ENCODE results near the gene CELA1. TPM values are rescaled to one million over a fixed set of nuclear protein-coding genes. Genes with fewer than 3 reads are reported as not detected.
A peak's percentile ranks its signal among the peaks of the same experiment; 100 is the strongest.
"Not testable (repeated sequence)": the region's sequence is repeated elsewhere in the genome, so short reads cannot be mapped to it uniquely, and the experiment has no call there.

CELA1 gene
- total RNA-seq, 2 experiments from 2014 or later, result not detected

DNA sequence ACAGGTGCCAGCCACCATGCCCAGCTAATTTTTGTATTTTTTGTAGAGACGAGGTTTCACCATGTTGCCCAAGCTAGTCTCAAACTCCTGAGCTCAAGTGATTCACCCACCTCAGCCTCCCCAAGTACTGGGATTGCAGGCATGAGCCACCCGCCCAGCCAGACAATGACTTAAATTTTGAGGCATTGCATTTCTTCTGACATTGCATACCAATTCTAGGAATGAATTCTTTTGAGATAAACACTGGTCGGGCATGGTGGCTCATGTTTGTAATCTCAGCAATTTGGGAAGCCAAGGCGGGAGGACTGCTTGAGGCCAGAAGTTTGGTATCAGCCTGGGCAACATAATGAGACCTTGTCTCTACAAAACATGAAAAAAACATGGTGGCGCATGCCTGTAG lies 2.5 kb upstream of the CELA1 start:
- POLR2A ChIA-PET, result interaction anchor here (1.3 kb wide), 1 partner anchor 110 kb away, joined by 5 read pairs; the partner anchor contains the start of gene DAZAP2
- no peak for DNase-seq
- Mint-ChIP-seq H3K4me3 (no peak overlapping the region), H3K27me3 (no peaks in the 10 kb centered on the region), H3K36me3 (no peaks in the 10 kb centered on the region), H3K4me1 (no peaks in the 10 kb centered on the region), H3K9me3 (no peaks in the 10 kb centered on the region), H3K27ac (no peak overlapping the region)
- ATAC-seq (ENCODE audit: low read depth), result no peak

DNA sequence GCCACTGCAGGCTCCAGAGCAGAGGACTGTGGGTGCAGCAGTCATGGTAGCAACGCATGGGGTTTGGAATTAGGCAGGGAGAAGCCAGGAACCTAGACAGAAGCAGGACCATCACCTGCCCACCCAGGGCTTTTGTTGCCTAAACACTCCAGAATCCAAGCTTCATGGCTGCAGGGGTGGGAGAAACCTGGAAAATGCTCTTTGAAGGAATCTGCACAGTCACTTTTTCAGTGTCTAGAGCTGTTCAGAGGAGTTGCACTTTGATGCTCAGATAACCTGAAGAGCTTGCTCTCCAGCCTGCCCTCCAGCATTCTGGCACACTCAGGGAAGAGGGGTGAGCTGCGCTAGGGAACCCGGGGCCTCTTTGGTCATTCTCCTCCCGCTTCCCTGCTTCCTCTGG lies 1.6 kb upstream of the CELA1 start:
- H3K4me1 Mint-ChIP-seq, result no peaks in the 10 kb centered on the region
- POLR2A ChIA-PET, result interaction anchor here (1.3 kb wide), 1 partner anchor 109 kb away, joined by 5 read pairs; the partner anchor contains the start of gene DAZAP2
- H3K4me3 Mint-ChIP-seq, result no peak overlapping the region
- no peaks in the 10 kb centered on the region for H3K27me3 Mint-ChIP-seq
- H3K9me3 Mint-ChIP-seq, result no peaks in the 10 kb centered on the region
- H3K36me3 Mint-ChIP-seq, result no peaks in the 10 kb centered on the region
- H3K27ac Mint-ChIP-seq, result no peak overlapping the region
- no peak for DNase-seq
- no peak for ATAC-seq (ENCODE audit: low read depth)

DNA sequence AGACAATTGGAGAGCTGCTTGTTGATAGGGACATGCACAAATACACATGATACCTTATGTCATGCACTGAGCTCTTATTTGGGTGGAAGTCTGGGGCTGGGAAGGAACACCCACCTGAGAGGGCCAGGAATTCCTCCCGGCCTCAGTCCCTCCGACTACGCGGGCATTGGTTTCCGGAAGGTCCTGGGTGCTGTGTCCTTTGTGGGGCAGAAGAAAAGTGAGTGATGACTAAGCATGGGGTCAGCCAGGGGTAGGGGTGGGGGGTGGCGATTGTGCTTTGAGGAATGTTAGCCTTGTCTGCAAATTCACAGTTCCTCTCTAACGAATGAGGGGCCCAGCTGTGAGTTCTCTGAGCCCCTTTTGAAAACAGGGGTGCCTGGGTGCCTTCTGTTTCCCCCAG lies 798 bp downstream of the CELA1 start:
- Mint-ChIP-seq H3K27ac (no peak overlapping the region), H3K9me3 (no peaks in the 10 kb centered on the region)

DNA sequence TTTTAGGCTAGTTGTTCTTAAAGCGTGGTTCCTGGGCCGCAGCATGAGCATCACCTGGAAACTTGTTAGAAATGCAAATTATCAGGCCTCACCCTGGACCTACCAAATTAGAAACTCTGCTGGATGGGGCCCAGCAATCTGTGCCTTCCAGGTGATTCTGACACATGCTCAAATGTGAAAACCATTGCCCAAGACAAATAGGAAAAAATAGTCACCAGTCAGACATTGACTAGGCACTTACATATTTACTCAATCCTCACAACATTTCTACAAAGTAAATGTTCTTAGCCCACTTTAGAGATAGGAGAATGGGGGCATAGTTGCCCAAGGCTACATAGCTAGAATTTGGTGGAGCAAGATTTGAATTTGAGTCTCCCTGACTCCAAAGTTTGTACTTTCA lies 3.3 kb downstream of the CELA1 start:
- no peaks in the 10 kb centered on the region for H3K36me3 Mint-ChIP-seq
- no peak for ATAC-seq (ENCODE audit: low read depth)
- H3K9me3 Mint-ChIP-seq, result no peaks in the 10 kb centered on the region
- peaks cover 8% of the 10 kb centered on the region for H3K4me1 Mint-ChIP-seq
- H3K27me3 Mint-ChIP-seq, result no peaks in the 10 kb centered on the region
- no peak for DNase-seq
- POLR2A ChIA-PET, result interaction anchor here (1.0 kb wide), 1 partner anchor 59 kb away, joined by 5 read pairs; no protein-coding TSS in a partner anchor
- H3K27ac Mint-ChIP-seq, result no peak overlapping the region
- H3K4me3 Mint-ChIP-seq, result no peak overlapping the region

More for the DNA sequence above, 798 bp downstream of the CELA1 start:
- DNase-seq (no peak), ATAC-seq (ENCODE audit: low read depth) (no peak)
- no peaks in the 10 kb centered on the region for H3K27me3 Mint-ChIP-seq
- no peak overlapping the region for H3K4me3 Mint-ChIP-seq
- no peaks in the 10 kb centered on the region for H3K36me3 Mint-ChIP-seq
- H3K4me1 Mint-ChIP-seq, result peaks cover 8% of the 10 kb centered on the region
- POLR2A ChIA-PET, result no interaction called here

DNA sequence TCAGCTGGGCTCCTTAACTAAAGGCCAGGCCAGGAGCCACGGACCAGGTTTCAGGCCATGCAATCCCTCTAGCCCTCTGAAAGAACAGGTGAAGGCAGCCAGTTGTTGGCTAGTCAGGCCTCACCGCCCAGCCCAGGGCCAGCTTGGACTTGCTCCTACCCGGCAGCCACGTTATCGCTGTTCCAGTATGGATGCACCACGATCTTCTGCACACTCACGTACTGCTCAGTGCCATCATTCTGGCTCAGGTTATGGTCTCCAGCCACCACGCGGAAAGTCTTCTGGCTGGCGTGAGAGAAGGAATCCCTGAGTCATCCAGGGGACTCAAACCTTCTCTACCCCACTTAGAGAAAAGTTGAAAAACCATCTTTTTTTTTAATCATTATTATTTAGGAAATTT lies 4.1 kb downstream of the CELA1 start:
- Mint-ChIP-seq H3K36me3 (no peaks in the 10 kb centered on the region), H3K27ac (no peak overlapping the region), H3K4me3 (no peak overlapping the region), H3K27me3 (no peaks in the 10 kb centered on the region), H3K4me1 (peaks cover 8% of the 10 kb centered on the region), H3K9me3 (no peaks in the 10 kb centered on the region)
- POLR2A ChIA-PET, result interaction anchor here (2.7 kb wide), 1 partner anchor 72 kb away, joined by 16 read pairs; the partner anchor contains the start of gene SMAGP
- DNase-seq (no peak), ATAC-seq (ENCODE audit: low read depth) (no peak)

DNA sequence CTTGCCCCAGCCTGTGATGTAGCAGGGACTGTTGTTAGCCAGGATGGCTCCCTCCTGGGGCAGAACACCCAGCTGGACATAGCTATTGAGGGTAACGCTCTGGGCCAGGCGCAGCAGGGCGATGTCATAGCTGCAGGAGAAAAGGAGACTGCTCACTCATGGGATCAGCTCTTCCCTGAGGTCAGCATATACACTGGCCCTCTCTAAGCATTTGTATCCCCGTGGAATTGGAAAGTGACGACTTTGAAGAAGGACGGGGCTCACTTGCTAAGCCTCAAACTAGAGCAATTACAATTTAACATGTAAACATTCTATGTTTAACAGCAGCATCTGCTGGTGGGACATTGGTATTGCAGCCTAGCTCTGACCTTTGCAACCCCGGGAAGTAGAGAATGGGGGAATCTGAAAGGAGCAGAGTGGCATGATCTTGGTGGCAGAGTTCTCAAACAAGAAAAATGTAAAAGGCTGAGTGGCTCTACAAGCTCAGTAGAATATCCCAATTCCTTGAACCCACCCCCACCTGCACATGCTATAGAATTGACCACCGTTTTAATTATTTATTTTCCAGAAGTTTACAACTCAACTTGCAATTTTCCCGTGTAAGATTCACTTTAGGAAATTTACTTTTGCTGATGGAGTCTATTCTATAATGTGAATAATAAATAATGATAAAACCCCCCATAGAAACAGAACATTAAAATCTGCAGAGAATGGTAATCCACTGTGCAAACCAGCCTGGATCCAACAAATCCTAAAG lies 5.0 kb downstream of the CELA1 start:
- peak; percentile 54 for DNase-seq
- H3K27me3 Mint-ChIP-seq, result no peaks in the 10 kb centered on the region
- no peaks in the 10 kb centered on the region for H3K36me3 Mint-ChIP-seq
- H3K4me1 Mint-ChIP-seq, result peaks cover 10% of the 10 kb centered on the region
- peak overlapping the region; percentile 54 for H3K4me3 Mint-ChIP-seq
- H3K27ac Mint-ChIP-seq, result peak overlapping the region; percentile 71
- ATAC-seq (ENCODE audit: low read depth), result peak; percentile 66
- POLR2A ChIA-PET, result interaction anchor here (0.6 to 2.7 kb wide), 11 partner anchors 15 to 576 kb away, joined by 3 to 16 read pairs (median 4); partner anchors contain the start of genes DAZAP2, SLC11A2 and SMAGP
- no peaks in the 10 kb centered on the region for H3K9me3 Mint-ChIP-seq

DNA sequence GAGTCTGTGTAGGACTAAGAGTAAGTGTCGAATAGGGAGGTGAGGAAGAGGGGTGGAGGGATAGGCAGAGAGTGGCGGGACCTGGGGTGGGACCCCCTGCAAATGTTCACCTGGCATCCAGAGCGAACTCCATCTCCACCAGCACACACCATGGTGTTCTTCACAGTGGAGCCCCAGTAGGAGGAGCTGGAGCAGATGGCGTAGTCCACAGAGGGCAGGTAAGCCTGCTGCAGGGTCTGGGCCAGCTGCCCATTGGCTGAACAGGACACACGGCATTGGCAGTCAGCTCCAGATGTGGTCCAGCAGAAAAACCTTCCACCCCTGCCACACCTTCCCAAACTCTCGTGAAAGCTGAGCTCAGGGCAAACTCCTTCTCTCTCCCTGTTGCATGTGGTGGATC lies 6.7 kb downstream of the CELA1 start:
- no peak overlapping the region for H3K27ac Mint-ChIP-seq
- H3K4me3 Mint-ChIP-seq, result no peak overlapping the region
- H3K4me1 Mint-ChIP-seq, result peaks cover 10% of the 10 kb centered on the region
- ATAC-seq (ENCODE audit: low read depth), result no peak
- no peaks in the 10 kb centered on the region for H3K9me3 Mint-ChIP-seq
- POLR2A ChIA-PET, result interaction anchor here (0.7 to 2.7 kb wide), 4 partner anchors 13 to 70 kb away, joined by 6 to 16 read pairs (median 6); partner anchors contain the start of gene SMAGP
- no peaks in the 10 kb centered on the region for H3K27me3 Mint-ChIP-seq
- no peaks in the 10 kb centered on the region for H3K36me3 Mint-ChIP-seq
- no peak for DNase-seq

DNA sequence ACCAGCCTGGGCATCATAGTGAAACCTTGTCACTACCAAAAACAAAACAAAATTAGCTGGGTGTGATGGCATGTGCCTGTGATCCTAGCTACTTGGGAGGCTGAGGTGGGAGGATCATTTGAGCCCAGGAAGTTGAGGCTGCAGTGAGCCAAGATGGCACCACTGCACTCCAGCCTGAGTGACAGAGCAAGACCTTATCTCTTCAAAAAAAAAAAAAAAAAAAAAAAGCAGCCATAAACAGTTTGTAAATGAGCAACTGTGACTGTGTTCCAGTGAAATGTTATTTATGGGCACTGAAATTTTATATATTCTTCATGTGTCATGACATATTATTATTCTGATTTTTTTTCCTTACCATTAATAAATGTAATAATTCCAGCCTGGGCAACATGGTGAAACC lies 9.1 kb downstream of the CELA1 start:
- not testable (repeated sequence) for H3K27ac Mint-ChIP-seq; DNase-seq; H3K9me3 Mint-ChIP-seq; H3K27me3 Mint-ChIP-seq; ATAC-seq (ENCODE audit: low read depth); H3K4me3 Mint-ChIP-seq; H3K36me3 Mint-ChIP-seq
- POLR2A ChIA-PET, result interaction anchor here (0.6 to 0.7 kb wide), 2 partner anchors 53 to 118 kb away, joined by 3 read pairs; no protein-coding TSS in a partner anchor
- peaks cover 10% of the 10 kb centered on the region for H3K4me1 Mint-ChIP-seq

DNA sequence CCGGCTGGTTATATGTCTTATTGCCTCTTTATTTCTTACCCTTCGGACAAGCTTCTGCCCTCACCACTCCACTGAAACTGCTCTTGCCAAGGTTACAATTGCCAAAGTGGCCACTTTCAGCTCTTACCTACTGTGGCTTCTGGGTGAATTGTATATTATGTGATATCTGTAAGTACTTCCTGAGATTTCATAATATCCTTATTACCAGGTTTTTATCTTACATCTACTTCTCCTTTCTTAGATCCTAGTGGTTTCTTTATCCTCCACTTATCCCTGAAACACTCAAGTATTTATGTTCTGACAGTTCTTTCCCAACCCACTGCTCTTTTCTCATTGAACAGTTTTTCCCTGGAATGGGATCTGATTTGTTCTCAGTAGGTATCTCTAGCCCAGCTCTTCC lies 10.5 kb downstream of the CELA1 start:
- H3K4me1 Mint-ChIP-seq, result peaks cover 3% of the 10 kb centered on the region
- no peaks in the 10 kb centered on the region for H3K9me3 Mint-ChIP-seq
- no peak overlapping the region for H3K4me3 Mint-ChIP-seq
- H3K27ac Mint-ChIP-seq, result no peak overlapping the region
- H3K27me3 Mint-ChIP-seq, result no peaks in the 10 kb centered on the region
- no peaks in the 10 kb centered on the region for H3K36me3 Mint-ChIP-seq
- no peak for DNase-seq
- POLR2A ChIA-PET, result no interaction called here
- ATAC-seq (ENCODE audit: low read depth), result no peak

DNA sequence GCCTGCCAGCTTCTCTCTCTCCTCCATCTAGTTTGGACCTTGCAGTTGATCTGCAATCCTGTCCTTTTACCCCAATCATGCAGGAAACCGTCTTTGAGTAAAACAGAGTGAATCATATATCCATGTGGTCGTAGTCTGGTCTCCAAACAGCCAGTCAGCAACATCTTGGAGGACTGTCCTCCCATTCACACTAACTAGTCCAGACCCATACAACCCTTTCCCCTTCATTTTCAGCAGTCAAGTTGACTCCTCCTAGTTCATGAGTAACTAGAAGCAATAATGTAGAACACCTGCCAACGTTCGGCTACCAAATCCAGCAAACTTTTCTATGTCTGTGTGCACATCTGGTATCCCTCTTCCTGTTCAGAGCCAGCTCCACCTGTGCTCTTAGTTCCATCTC lies 11.7 kb downstream of the CELA1 start:
- H3K36me3 Mint-ChIP-seq, result no peaks in the 10 kb centered on the region

DNA sequence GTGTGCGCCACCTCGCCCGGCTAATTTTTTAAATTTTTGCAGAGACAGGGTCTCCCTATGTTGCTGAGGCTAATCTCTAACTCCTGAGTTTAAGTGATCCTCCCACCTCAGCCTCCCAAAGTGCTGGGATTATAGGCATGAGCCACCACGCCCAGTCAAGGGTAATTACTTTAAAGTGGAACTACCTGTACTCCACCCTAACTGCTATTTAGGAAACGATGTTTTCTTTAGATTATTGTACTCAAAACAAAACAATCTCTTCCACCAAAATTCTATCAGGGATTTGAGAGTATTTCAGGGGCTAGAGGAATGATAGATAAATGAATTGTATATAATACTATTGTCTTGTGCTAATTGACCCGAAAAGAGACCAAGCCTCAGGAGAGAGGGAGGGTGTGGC lies 12.9 kb downstream of the CELA1 start:
- no peaks in the 10 kb centered on the region for H3K9me3 Mint-ChIP-seq
- H3K27ac Mint-ChIP-seq, result no peak overlapping the region
- POLR2A ChIA-PET, result interaction anchor here (0.7 to 0.9 kb wide), 2 partner anchors 10 to 33 kb away, joined by 3 to 4 read pairs; partner anchors contain the start of gene BIN2
- H3K4me1 Mint-ChIP-seq, result peaks cover 17% of the 10 kb centered on the region
- no peak overlapping the region for H3K4me3 Mint-ChIP-seq
- H3K36me3 Mint-ChIP-seq, result no peaks in the 10 kb centered on the region
- DNase-seq (no peak), ATAC-seq (ENCODE audit: low read depth) (no peak)
- no peaks in the 10 kb centered on the region for H3K27me3 Mint-ChIP-seq

More for the DNA sequence above, 11.7 kb downstream of the CELA1 start:
- H3K4me3 Mint-ChIP-seq, result no peak overlapping the region
- POLR2A ChIA-PET, result no interaction called here
- no peak overlapping the region for H3K27ac Mint-ChIP-seq
- no peak for ATAC-seq (ENCODE audit: low read depth)
- H3K4me1 Mint-ChIP-seq, result peaks cover 9% of the 10 kb centered on the region
- no peak for DNase-seq
- H3K9me3 Mint-ChIP-seq, result no peaks in the 10 kb centered on the region
- H3K27me3 Mint-ChIP-seq, result no peaks in the 10 kb centered on the region

DNA sequence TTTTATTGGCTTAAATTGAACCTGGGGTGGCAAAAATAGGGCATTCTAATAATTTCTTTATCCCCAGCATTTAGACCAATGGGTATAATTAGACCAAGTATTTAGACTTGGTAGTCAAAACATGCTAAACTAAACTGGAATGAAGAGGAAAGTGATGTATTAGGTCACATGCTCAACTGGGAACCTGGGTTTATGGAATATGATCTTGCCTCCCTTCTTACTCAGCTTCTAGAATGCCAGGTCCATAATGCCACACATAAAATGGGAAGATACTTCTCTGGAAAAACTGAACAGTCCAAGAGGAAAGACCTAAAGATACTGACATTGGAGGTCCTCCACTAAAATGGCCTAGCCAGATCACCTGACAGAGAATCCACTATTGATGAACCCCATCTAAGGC lies 16.3 kb downstream of the CELA1 start:
- H3K4me3 Mint-ChIP-seq, result no peak overlapping the region
- no peaks in the 10 kb centered on the region for H3K9me3 Mint-ChIP-seq
- POLR2A ChIA-PET, result interaction anchor here (1.4 kb wide), 1 partner anchor 92 kb away, joined by 5 read pairs; the partner anchor contains the start of gene DAZAP2
- H3K27ac Mint-ChIP-seq, result peak overlapping the region; percentile 77
- H3K36me3 Mint-ChIP-seq, result peaks cover 2% of the 10 kb centered on the region
- no peak for DNase-seq
- H3K4me1 Mint-ChIP-seq, result peaks cover 32% of the 10 kb centered on the region
- H3K27me3 Mint-ChIP-seq, result no peaks in the 10 kb centered on the region
- no peak for ATAC-seq (ENCODE audit: low read depth)

DNA sequence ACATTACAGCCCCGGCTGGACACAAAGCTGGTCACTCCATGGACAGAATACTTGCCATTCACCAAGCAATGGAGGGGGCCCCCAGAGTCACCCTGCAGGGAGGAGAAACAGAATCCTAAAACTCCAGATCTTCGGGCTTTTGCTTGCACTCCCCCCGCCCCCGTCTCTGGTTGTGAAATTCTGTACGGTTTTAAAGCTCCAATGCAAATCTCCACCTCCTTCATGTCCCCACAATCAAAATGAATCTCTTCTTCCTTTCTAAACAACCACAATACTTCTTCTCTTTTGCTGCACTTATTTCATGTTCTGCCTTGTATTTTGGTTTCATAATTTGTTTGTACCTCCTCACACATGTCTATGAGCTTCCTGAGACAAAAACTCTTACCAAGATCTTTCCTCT lies 16.7 kb downstream of the CELA1 start:
- Mint-ChIP-seq H3K27me3 (no peaks in the 10 kb centered on the region), H3K9me3 (no peaks in the 10 kb centered on the region), H3K27ac (peak overlapping the region; percentile 77), H3K4me3 (peak overlapping the region; percentile 48), H3K36me3 (peaks cover 4% of the 10 kb centered on the region), H3K4me1 (peaks cover 36% of the 10 kb centered on the region)
- POLR2A ChIA-PET, result interaction anchor here (1.4 kb wide), 1 partner anchor 91 kb away, joined by 5 read pairs; the partner anchor contains the start of gene DAZAP2
- ATAC-seq (ENCODE audit: low read depth) (peak; percentile 16), DNase-seq (no peak)

DNA sequence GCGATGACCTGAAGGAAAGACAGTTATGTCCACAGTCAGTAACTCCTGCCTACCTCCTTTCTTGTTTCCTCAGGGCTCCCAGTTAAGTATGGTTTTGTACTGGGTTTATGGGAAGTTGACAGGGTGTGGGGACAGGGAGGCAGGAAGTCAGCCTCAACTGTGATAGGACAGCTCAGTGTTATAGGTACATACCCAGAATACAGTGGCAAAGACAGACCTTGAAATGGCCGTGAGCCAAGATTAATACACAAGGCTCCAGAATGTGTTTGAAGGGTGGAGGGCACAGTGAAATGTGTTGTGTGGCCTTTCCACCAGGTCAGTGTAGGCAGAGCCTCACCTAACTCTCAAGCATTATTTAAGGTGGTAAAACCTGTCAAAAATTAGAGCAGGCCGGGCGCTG lies 17.9 kb downstream of the CELA1 start:
- POLR2A ChIA-PET, result no interaction called here

More for the DNA sequence above, 17.9 kb downstream of the CELA1 start:
- peaks cover 6% of the 10 kb centered on the region for H3K36me3 Mint-ChIP-seq
- peak overlapping the region; percentile 18 for H3K27ac Mint-ChIP-seq
- DNase-seq (no peak), ATAC-seq (ENCODE audit: low read depth) (no peak)
- peaks cover 36% of the 10 kb centered on the region for H3K4me1 Mint-ChIP-seq
- H3K9me3 Mint-ChIP-seq, result no peaks in the 10 kb centered on the region
- H3K27me3 Mint-ChIP-seq, result no peaks in the 10 kb centered on the region
- peak overlapping the region; percentile 28 for H3K4me3 Mint-ChIP-seq

All from activated naive CD8-positive, alpha-beta T cell treated with anti-CD3 and anti-CD28 coated beads, Interleukin-2, amount 10 ng/mL, durations not matched to agents 7 days and 5 days (primary cell).